HG02938 (cell line): ENCODE results near the gene IKZF1.

Experiments
- ATAC-seq: cut with Tn5 transposase; IDR thresholded peaks from one replicate; pipeline ENCODE4 v1.9.1; 2021; ENCODE audit warnings: mild to moderate bottlenecking, moderate library complexity; ENCODE audit not compliant: unreplicated experiment

The IKZF1 gene

GRCh38 chr7:50304129-50304910, at the start of gene IKZF1:
TSS of gene IKZF1 (plus strand) at chr7:50304716. CDS start at chr7:50319062, 14,346 bp downstream.
- ATAC-seq: peak; percentile 34

GRCh38 chr7:50261593-50261992, 42.9 kb upstream of the IKZF1 start:
- ATAC-seq: no peak

GRCh38 chr7:50262446-50262845, 42.1 kb upstream of the IKZF1 start:
- peak; percentile 3 for ATAC-seq

- ATAC-seq: peak; percentile 63
Observed at GRCh38 chr7:50262916-50263690, 41.4 kb upstream of the IKZF1 start.

- no peak for ATAC-seq
Observed at GRCh38 chr7:50264908-50265307, 39.6 kb upstream of the IKZF1 start.

- ATAC-seq: no peak
Observed at GRCh38 chr7:50265968-50266634, 38.4 kb upstream of the IKZF1 start.

GRCh38 chr7:50266635-50267386, 37.7 kb upstream of the IKZF1 start:
- peak; percentile 49 for ATAC-seq

GRCh38 chr7:50267525-50268041, 36.9 kb upstream of the IKZF1 start:
- ATAC-seq: no peak

GRCh38 chr7:50268223-50268622, 36.3 kb upstream of the IKZF1 start:
- no peak for ATAC-seq

GRCh38 chr7:50268990-50269389, 35.5 kb upstream of the IKZF1 start:
- no peak for ATAC-seq

- no peak for ATAC-seq
Observed at GRCh38 chr7:50270531-50271018, 33.9 kb upstream of the IKZF1 start.

- peak; percentile 45 for ATAC-seq
Observed at GRCh38 chr7:50272808-50273207, 31.7 kb upstream of the IKZF1 start.

GRCh38 chr7:50273301-50273700, 31.2 kb upstream of the IKZF1 start:
- no peak for ATAC-seq

- ATAC-seq: no peak
Observed at GRCh38 chr7:50273870-50274269, 30.6 kb upstream of the IKZF1 start.

GRCh38 chr7:50274361-50274760, 30.2 kb upstream of the IKZF1 start:
- no peak for ATAC-seq

- ATAC-seq: no peak
Observed at GRCh38 chr7:50275430-50275829, 29.1 kb upstream of the IKZF1 start.

- no peak for ATAC-seq
Observed at GRCh38 chr7:50276483-50276882, 28.0 kb upstream of the IKZF1 start.

- no peak for ATAC-seq
Observed at GRCh38 chr7:50278120-50278519, 26.4 kb upstream of the IKZF1 start.

- ATAC-seq: peak; percentile 95
Observed at GRCh38 chr7:50281680-50282445, 22.7 kb upstream of the IKZF1 start.
